Progenitor cell of endocrine pancreas (in vitro differentiated cells): Measurements from ENCODE around the gene KRT75. TPM values are rescaled to one million over a fixed set of nuclear protein-coding genes. Genes with fewer than 3 reads are reported as not detected.

Source experiments
- DNase-seq: peaks from one replicate; pipeline ENCODE4 v3.0.0; 2021; ENCODE audit warnings: low spot score; ENCODE audit not compliant: unreplicated experiment
- H3K27ac Mint-ChIP-seq: 2 replicates; pipeline ENCODE4 v1.8.0; 2021; ENCODE audit warnings: mild to moderate bottlenecking, moderate library complexity, mixed read lengths
- H3K27me3 Mint-ChIP-seq: 2 replicates; pipeline ENCODE4 v1.8.0; 2021; ENCODE audit warnings: mixed read lengths
- H3K36me3 Mint-ChIP-seq: 2 replicates; pipeline ENCODE4 v1.8.0; 2022; ENCODE audit warnings: mixed read lengths; ENCODE audit not compliant: insufficient read depth
- H3K4me1 Mint-ChIP-seq: 2 replicates; pipeline ENCODE4 v1.8.0; 2021; ENCODE audit warnings: low read depth, mixed read lengths
- H3K4me3 Mint-ChIP-seq: 2 replicates; pipeline ENCODE4 v1.8.0; 2021; ENCODE audit warnings: low read depth, mild to moderate bottlenecking, moderate library complexity, mixed read lengths
- H3K9me3 Mint-ChIP-seq: 2 replicates; pipeline ENCODE4 v1.8.0; 2021; ENCODE audit warnings: low read depth, mixed read lengths
- total RNA-seq: library from RNA; stranded (reverse); gene quantifications from 2 replicates; pipeline ENCODE4 v1.2.1, GENCODE V29; 2021
- TF ChIP-seq, protein P1 (sequence below): fragments of 200-600 bp; sonication (generic); IDR thresholded peaks from one replicate; pipeline ENCODE4 v1.5.0; 2021; ENCODE audit warnings: antibody characterized with exemption, mild to moderate bottlenecking; ENCODE audit not compliant: unreplicated experiment

Gene KRT75
- total RNA-seq, 1 donor from 2014 or later, result not detected

DNA sequence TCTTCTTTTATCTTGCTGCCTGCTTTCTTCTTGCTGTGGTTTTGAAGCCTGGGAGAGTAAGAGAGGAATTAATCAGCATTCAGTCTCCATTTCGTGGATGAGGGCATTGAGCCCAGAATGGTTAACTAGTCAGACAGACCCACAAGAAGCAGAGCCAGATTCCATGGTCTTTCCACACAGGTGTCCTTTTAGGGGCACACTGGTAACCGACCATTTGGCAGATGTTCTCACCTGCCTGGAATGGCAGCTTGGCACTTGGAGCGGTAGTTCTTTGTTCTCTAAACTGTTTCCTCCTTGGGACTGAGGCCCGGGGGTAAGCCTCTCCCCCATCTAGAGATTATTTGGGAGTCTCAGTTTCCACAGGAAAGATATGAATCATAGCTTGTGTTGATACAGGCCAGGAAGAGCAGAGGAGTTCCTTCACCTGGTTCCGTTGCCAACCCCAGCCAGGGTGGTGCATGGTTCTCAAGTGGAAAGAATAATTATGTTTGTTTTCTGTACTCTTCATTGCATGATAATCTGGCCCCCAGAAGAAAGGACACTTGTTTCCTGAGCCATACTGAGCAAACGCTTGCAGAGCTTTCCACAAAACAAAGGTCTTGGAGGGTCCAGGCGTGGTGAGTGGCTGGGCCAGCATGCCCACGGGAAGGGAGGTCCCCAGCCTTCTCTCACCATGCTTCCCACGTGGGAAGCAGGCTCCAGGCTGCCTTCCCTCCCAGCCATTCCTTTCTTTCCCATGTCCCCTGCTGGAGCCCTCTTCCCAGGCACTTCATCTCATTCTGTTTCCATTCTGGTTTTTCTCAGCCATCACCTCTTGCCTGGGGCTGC lies 2.0 kb upstream of the KRT75 start:
- Mint-ChIP-seq H3K4me3 (no peak overlapping the region), H3K27ac (no peak overlapping the region), H3K4me1 (peaks cover 21% of the 10 kb centered on the region), H3K27me3 (peaks cover 18% of the 10 kb centered on the region), H3K36me3 (no peaks in the 10 kb centered on the region), H3K9me3 (no peaks in the 10 kb centered on the region)
- TF ChIP-seq, protein P1, sequence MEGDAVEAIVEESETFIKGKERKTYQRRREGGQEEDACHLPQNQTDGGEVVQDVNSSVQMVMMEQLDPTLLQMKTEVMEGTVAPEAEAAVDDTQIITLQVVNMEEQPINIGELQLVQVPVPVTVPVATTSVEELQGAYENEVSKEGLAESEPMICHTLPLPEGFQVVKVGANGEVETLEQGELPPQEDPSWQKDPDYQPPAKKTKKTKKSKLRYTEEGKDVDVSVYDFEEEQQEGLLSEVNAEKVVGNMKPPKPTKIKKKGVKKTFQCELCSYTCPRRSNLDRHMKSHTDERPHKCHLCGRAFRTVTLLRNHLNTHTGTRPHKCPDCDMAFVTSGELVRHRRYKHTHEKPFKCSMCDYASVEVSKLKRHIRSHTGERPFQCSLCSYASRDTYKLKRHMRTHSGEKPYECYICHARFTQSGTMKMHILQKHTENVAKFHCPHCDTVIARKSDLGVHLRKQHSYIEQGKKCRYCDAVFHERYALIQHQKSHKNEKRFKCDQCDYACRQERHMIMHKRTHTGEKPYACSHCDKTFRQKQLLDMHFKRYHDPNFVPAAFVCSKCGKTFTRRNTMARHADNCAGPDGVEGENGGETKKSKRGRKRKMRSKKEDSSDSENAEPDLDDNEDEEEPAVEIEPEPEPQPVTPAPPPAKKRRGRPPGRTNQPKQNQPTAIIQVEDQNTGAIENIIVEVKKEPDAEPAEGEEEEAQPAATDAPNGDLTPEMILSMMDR, result no peak
- no peak for DNase-seq

DNA sequence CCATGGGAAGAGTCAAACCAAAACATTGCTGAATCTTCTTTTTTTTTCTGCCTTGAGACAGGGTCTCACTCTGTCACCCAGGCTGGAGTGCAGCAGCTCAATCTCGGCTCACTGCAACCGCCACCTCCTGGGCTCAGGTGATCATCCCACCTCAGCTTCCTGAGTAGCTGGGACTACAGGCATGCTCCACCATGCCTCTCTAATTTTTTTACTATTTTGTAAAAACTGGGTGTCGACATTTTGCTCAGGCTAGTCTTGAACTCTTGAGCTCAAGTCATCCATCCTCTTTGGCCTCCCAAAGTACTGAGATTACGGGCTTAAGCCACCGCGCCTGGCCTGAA lies 1.5 kb upstream of the KRT75 start:
- Mint-ChIP-seq H3K4me3 (no peak overlapping the region), H3K27me3 (peaks cover 23% of the 10 kb centered on the region), H3K9me3 (no peaks in the 10 kb centered on the region), H3K4me1 (peaks cover 15% of the 10 kb centered on the region), H3K36me3 (no peaks in the 10 kb centered on the region), H3K27ac (no peak overlapping the region)
- TF ChIP-seq, protein P1, result no peak
- DNase-seq, result no peak

- H3K4me1 Mint-ChIP-seq, result peaks cover 14% of the 10 kb centered on the region
- no peak for DNase-seq
- H3K9me3 Mint-ChIP-seq, result no peaks in the 10 kb centered on the region
- H3K27ac Mint-ChIP-seq, result no peak overlapping the region
- H3K36me3 Mint-ChIP-seq, result no peaks in the 10 kb centered on the region
- H3K4me3 Mint-ChIP-seq, result no peak overlapping the region
- TF ChIP-seq, protein P1, result no peak
- H3K27me3 Mint-ChIP-seq, result peaks cover 30% of the 10 kb centered on the region
Observed at GRCh38 chr12:52434760-52435530, 774 bp upstream of the KRT75 start.

DNA sequence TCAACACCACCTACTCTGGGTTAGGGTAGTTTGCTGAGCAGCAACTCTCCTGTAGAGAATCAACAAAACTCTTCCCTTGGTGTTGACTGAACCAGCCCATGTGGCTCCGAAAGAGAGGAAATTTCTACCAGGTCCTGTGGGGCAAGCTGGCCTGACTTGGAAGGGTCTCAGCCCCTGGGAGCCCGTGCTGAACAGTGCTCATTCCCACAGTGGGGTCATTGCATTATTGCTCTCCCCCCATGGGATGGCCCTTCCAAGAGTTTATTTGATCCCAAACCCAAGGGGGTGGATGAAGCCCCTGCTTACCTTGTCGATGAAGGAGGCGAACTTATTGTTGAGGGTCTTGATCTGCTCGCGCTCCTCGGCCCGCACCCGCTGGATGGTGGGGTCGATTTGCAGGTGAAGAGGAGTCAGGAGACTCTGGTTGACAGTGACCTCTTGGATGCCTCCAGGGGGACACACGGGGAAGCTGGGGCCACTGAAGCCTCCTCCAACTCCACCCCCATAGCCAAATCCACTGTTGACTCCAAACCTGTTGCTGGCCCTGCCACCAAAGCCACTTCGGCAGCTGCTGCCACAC lies 580 bp downstream of the KRT75 start:
- H3K9me3 Mint-ChIP-seq, result no peaks in the 10 kb centered on the region
- no peak for DNase-seq
- no peaks in the 10 kb centered on the region for H3K36me3 Mint-ChIP-seq
- H3K4me3 Mint-ChIP-seq, result no peak overlapping the region
- peaks cover 42% of the 10 kb centered on the region for H3K27me3 Mint-ChIP-seq
- TF ChIP-seq, protein P1, result no peak
- peaks cover 14% of the 10 kb centered on the region for H3K4me1 Mint-ChIP-seq
- no peak overlapping the region for H3K27ac Mint-ChIP-seq

DNA sequence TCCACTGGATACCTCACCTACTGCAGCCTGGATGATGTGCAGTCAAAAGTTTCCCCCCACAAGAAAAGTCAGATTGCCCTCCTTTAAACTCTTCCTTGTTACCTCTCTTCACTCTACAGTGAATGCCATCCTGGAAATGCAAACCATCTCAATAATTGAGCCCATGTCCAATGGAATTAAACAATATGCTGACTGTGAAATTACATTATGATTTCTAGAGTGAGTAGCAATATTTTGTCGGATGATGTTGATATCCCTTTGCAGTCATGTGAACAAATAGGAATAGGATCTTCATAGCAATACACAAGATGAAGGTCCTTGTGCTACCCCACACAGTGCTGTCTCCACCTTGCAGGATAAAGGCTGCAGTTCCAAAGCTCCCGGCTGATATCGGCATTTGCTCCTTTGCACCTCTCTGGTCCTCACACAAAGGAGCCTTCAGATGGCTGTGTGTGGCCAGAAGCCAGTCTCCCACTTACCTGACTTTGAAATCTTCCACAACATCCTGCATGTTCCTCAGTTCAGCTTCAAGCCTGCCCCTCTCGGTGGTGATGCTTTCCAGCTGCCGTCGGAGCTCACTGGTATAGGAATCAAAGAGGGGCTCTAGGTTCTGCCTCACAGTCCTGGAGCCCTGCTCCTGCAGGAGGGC lies 1.5 kb downstream of the KRT75 start:
- H3K9me3 Mint-ChIP-seq, result no peaks in the 10 kb centered on the region
- H3K4me3 Mint-ChIP-seq, result no peak overlapping the region
- H3K36me3 Mint-ChIP-seq, result no peaks in the 10 kb centered on the region
- peaks cover 44% of the 10 kb centered on the region for H3K27me3 Mint-ChIP-seq
- TF ChIP-seq, protein P1, result no peak
- H3K4me1 Mint-ChIP-seq, result peaks cover 14% of the 10 kb centered on the region
- DNase-seq, result no peak
- H3K27ac Mint-ChIP-seq, result no peak overlapping the region
